HepG2 (cell line): ENCODE data around the gene EIF4G2. TPM values are rescaled to one million over a fixed set of nuclear protein-coding genes. Genes with fewer than 3 reads are reported as not detected.
A peak's percentile ranks its signal among the peaks of the same experiment; 100 is the strongest.

ENCODE experiments used
- ATAC-seq: fragments of 200-7000 bp; cut with Tn5 transposase; 3 replicates; pipeline ENCODE4 v1.9.1; 2020; ENCODE audit warnings: mild to moderate bottlenecking, moderate library complexity
- BruUV-seq: library from RNA; stranded (reverse); fragments of 400-500 nt; replicated peaks from 2 replicates; lab custom pipeline; 2021; lab: Mats Ljungman, UMichigan
- CTCF ChIA-PET: fragments of 300-600 bp; formaldehyde crosslinking; extraction: SDS; loops from one replicate; lab custom pipeline; 2021; ENCODE audit warnings: low total read pairs, inconsistent platforms, low intra/inter-chr PET ratio; lab: Yijun Ruan, JAX
- POLR2A ChIA-PET: fragments of 350-600 bp; sonication (Branson Sonifier 250); formaldehyde crosslinking; loops from one replicate; lab custom pipeline; 2020; ENCODE audit warnings: antibody characterized with exemption, inconsistent platforms; lab: Yijun Ruan, JAX
- DNase-seq: peaks from one replicate; pipeline ENCODE4 v3.0.0-alpha.2; 2015; ENCODE audit warnings: low spot score
- FAIRE-seq: peaks from 3 replicates; lab custom pipeline; 2011; peaks lifted over from hg19 to GRCh38; lab: Jason Lieb, UNC
- H2AFZ ChIP-seq: one replicate; pipeline ENCODE4 v1.6.1; 2011; ENCODE audit warnings: low read length, inconsistent platforms
- H3K27ac ChIP-seq: fragments of 300-600 bp; 3 replicates; pipeline ENCODE4 v1.8.0; 2011; ENCODE audit warnings: mixed run types, mild to moderate bottlenecking, mixed read lengths, low read length, inconsistent platforms; ENCODE audit not compliant: insufficient read depth; ENCODE audit errors: extremely low read length
- H3K27me3 ChIP-seq, 2 experiments: fragments of 200-600 bp in 1 of 2; 2 replicates in 1 of 2; 3 replicates in 1 of 2; pipeline versions ENCODE4 v1.6.0 to v1.8.0; 2011; ENCODE audit warnings: low read length in 2 of 2, mild to moderate bottlenecking in 2 of 2, moderate library complexity in 2 of 2, inconsistent platforms in 1 of 2; ENCODE audit not compliant: insufficient read depth in 2 of 2, control insufficient read depth in 1 of 2
- H3K36me3 ChIP-seq, 2 experiments: fragments of 200-600 bp in 1 of 2; replicated peaks in 1 of 2; 2 replicates in 1 of 2; 3 replicates in 1 of 2; pipeline versions ENCODE4 v1.5.1 to v1.8.0; 2011; ENCODE audit warnings: low read length in 2 of 2, inconsistent platforms in 1 of 2; ENCODE audit not compliant: insufficient read depth in 2 of 2, control insufficient read depth in 1 of 2
- H3K4me1 ChIP-seq: 2 replicates; pipeline ENCODE4 v1.5.1; 2012; ENCODE audit warnings: low read length, inconsistent platforms; ENCODE audit not compliant: insufficient read depth
- H3K4me2 ChIP-seq: 2 replicates; pipeline ENCODE4 v1.6.0; 2011; ENCODE audit warnings: low read depth, low read length, inconsistent platforms
- H3K4me3 ChIP-seq, 3 experiments: fragments of 200-600 bp in 1 of 3; sonication (generic), shearing (Covaris generic) in 1 of 3; replicated peaks in 1 of 3; 2 replicates each; pipeline ENCODE4 v1.5.1; 2011 to 2016; ENCODE audit warnings: low read length in 3 of 3, inconsistent platforms in 2 of 3, low read depth in 2 of 3, mild to moderate bottlenecking in 2 of 3, control low read depth in 1 of 3, mixed read lengths in 1 of 3; ENCODE audit not compliant: insufficient read depth in 1 of 3
- H3K79me2 ChIP-seq: one replicate; pipeline ENCODE4 v1.6.1; 2011; ENCODE audit warnings: low read length, inconsistent platforms; ENCODE audit not compliant: insufficient read depth
- H3K9ac ChIP-seq: 2 replicates; pipeline ENCODE4 v1.6.0; 2011; ENCODE audit warnings: mild to moderate bottlenecking, low read depth, low read length, inconsistent platforms; ENCODE audit not compliant: insufficient read depth
- H3K9me3 ChIP-seq: 2 replicates; pipeline ENCODE4 v1.5.1; 2012; ENCODE audit warnings: mild to moderate bottlenecking, low read length
- H4K20me1 ChIP-seq: 2 replicates; pipeline ENCODE4 v1.6.0; 2011; ENCODE audit warnings: inconsistent platforms, mild to moderate bottlenecking, low read length, moderate library complexity; ENCODE audit not compliant: insufficient read depth
- LCORL ChIP-seq, 2 experiments: fragments of 450-650 bp in 1 of 2; sonication (generic) in 1 of 2; formaldehyde crosslinking in 1 of 2; IDR thresholded peaks; 2 replicates each; pipeline versions ENCODE4 v1.5.0 to v1.6.1; 2017 to 2020; ENCODE audit warnings: antibody characterized with exemption in 1 of 2, missing genetic modification reagents in 1 of 2
- NRL ChIP-seq: sonication (generic); formaldehyde crosslinking; IDR thresholded peaks from 2 replicates; pipeline ENCODE4 v1.5.0; 2020; ENCODE audit warnings: missing genetic modification reagents, mild to moderate bottlenecking, moderate library complexity, borderline replicate concordance
- PAF1 ChIP-seq: IDR thresholded peaks from 2 replicates; pipeline ENCODE4 v1.6.1; 2016; ENCODE audit warnings: missing genetic modification reagents, missing compliant biosample characterization
- RARG ChIP-seq: sonication (generic); formaldehyde crosslinking; IDR thresholded peaks from 2 replicates; pipeline ENCODE4 v1.4.0; 2020; ENCODE audit warnings: low read depth, mild to moderate bottlenecking, missing genetic modification reagents
- RBFOX2 ChIP-seq: fragments of 200-400 bp; formaldehyde crosslinking; IDR thresholded peaks from 2 replicates; pipeline ENCODE4 v1.6.1; 2017; ENCODE audit warnings: low read depth, mild to moderate bottlenecking, low read length
- SCMH1 ChIP-seq: sonication (generic); formaldehyde crosslinking; IDR thresholded peaks from 2 replicates; pipeline ENCODE4 v1.9.0; 2021; ENCODE audit warnings: missing genetic modification reagents, mild to moderate bottlenecking, borderline replicate concordance
- ZNF121 ChIP-seq: sonication (generic); formaldehyde crosslinking; IDR thresholded peaks from 2 replicates; pipeline ENCODE4 v1.5.0; 2020; ENCODE audit warnings: mild to moderate bottlenecking, missing genetic modification reagents
- ZNF138 ChIP-seq: sonication (generic); formaldehyde crosslinking; IDR thresholded peaks from 2 replicates; pipeline ENCODE4 v1.5.0; 2020; ENCODE audit warnings: mild to moderate bottlenecking, low read depth, missing genetic modification reagents
- ZNF431 ChIP-seq: sonication (generic); formaldehyde crosslinking; IDR thresholded peaks from 2 replicates; pipeline ENCODE4 v1.9.0; 2022; ENCODE audit warnings: missing genetic modification reagents, low read depth, mild to moderate bottlenecking, borderline replicate concordance
- WGBS: methylation state at CpG from one replicate; pipeline ENCODE4 v1.1.6; 2017; ENCODE audit warnings: low lambda C conversion rate; 5-methylcytosine and 5-hydroxymethylcytosine counted together
- in situ Hi-C: cut with HindIII; loops from 2 replicates; pipeline ENCODE4 v1.10.0; 2017; ENCODE audit warnings: low pct_unique_long_range_greater_than_20kb; ENCODE audit not compliant: extremely low pct_ligation_motif_present
- intact Hi-C: fragments of 100-400 bp; cut with micrococcal nuclease; formaldehyde crosslinking; loops from one replicate; pipeline ENCODE4 v1.10.0; 2022; ENCODE audit not compliant: unreplicated experiment
- polyA plus RNA-seq, 8 experiments: library from polyadenylated mRNA; depleted of rRNA in 3 of 8; stranded (reverse) in 7 of 8; unstranded in 1 of 8; fragments of >200 nt; fragmentation: Illumina TruSeq in 4 of 8; extraction: Trizol in 4 of 8; gene quantifications; 2 replicates each; pipeline versions ENCODE4 v1.2.1 to v1.2.3, GENCODE V29; 2011 to 2016; ENCODE audit warnings: low read depth in 4 of 8, missing spikeins in 1 of 8, mixed read lengths in 1 of 8; ENCODE audit not compliant: insufficient read depth in 1 of 8
- total RNA-seq, 5 experiments: library from RNA; depleted of rRNA; stranded (reverse); fragments of >200 nt; fragmentation: Illumina TruSeq; extraction: Trizol; gene quantifications; 2 replicates each; pipeline ENCODE4 v1.2.3, GENCODE V29; 2016; ENCODE audit warnings: low read depth in 1 of 5
- TF ChIP-seq, protein P1 (sequence below): sonication (generic); formaldehyde crosslinking; IDR thresholded peaks from 2 replicates; pipeline ENCODE4 v1.5.0; 2020; ENCODE audit warnings: mild to moderate bottlenecking, missing genetic modification reagents
- TF ChIP-seq, protein P2 (sequence below): sonication (generic); formaldehyde crosslinking; IDR thresholded peaks from 2 replicates; pipeline ENCODE4 v1.4.0; 2020; ENCODE audit warnings: missing genetic modification reagents, low read depth, mild to moderate bottlenecking, borderline replicate concordance

Gene EIF4G2
- total and polyA plus RNA-seq, 2 of the 13 experiments (the other 11 are each of a cell fraction or from before 2014, with no cell fraction given): 362 to 546 TPM

DNA sequence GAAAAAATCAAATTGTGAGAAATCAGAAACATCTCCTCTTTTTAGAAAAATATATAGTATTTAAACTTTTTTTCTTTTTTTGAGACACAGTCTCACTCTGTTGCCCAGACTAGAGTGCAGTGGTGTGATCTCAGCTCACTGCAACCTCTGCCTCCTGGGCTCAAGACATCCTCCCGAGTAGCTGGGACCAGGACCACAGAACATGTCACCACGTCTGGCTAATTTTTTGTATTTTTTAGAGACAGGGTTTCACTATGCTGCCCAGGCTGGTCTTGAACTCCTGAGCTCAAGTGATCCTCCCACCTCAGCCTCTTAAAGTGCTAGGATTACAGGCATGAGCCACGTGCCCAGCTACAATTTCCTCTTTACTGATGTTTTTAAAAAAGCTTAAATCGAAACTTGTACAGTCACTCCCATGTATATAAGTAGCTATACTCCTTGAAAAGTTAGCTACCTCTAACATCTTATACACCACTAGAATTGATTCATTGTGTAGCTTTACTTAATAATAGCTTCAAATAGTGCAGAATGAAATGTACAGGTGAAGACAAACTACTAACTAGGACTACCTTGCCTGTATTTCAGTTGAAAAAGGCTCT is 10.3 kb downstream of the EIF4G2 start (continued):
- no peak for TF ChIP-seq ZNF121 (CRISPR knock-in tag)
- TF ChIP-seq ZNF431 (CRISPR knock-in tag): no peak
- TF ChIP-seq, protein P1, sequence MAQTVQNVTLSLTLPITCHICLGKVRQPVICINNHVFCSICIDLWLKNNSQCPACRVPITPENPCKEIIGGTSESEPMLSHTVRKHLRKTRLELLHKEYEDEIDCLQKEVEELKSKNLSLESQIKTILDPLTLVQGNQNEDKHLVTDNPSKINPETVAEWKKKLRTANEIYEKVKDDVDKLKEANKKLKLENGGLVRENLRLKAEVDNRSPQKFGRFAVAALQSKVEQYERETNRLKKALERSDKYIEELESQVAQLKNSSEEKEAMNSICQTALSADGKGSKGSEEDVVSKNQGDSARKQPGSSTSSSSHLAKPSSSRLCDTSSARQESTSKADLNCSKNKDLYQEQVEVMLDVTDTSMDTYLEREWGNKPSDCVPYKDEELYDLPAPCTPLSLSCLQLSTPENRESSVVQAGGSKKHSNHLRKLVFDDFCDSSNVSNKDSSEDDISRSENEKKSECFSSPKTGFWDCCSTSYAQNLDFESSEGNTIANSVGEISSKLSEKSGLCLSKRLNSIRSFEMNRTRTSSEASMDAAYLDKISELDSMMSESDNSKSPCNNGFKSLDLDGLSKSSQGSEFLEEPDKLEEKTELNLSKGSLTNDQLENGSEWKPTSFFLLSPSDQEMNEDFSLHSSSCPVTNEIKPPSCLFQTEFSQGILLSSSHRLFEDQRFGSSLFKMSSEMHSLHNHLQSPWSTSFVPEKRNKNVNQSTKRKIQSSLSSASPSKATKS (CRISPR knock-in tag): no peak
- no peak for TF ChIP-seq LCORL (IDR thresholded peaks at IDR 0.05)
- no peak for TF ChIP-seq LCORL (CRISPR knock-in tag; IDR thresholded peaks at IDR 0.05)
- TF ChIP-seq RARG (CRISPR knock-in tag): no peak
- no peak for TF ChIP-seq SCMH1 (CRISPR knock-in tag)
- TF ChIP-seq, protein P2, sequence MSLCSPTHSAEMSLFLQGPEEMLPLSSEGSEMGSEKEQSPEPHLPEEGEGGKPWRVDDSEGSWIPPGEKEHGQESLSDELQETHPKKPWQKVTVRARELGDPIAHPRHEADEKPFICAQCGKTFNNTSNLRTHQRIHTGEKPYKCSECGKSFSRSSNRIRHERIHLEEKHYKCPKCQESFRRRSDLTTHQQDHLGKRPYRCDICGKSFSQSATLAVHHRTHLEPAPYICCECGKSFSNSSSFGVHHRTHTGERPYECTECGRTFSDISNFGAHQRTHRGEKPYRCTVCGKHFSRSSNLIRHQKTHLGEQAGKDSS (CRISPR knock-in tag): no peak
- TF ChIP-seq PAF1 (CRISPR knock-in tag): no peak
- no peak for TF ChIP-seq ZNF138 (CRISPR knock-in tag)

DNA sequence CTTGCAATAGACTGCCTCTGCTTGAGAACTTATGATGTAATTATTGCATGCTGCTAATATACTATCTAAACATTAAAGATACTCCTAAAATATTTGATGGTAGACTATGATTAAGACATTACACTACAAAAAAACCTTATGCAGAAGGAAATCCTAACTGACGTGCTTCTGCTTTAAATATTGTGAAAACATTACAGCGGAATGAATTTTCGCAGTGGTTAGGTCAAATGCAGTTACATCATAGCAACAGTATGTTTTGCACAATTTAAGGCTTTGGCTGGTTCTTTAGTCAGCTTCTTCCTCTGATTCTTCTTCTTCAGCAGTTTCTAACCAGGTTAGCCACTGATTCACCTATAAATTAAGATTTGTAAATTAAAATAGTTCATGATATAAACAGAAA is 11.2 kb downstream of the EIF4G2 start:
- Histone ChIP-seq H3K4me3 (no peak overlapping the region), H3K79me2 (no peaks in the 10 kb centered on the region), H3K9me3 (no peaks in the 10 kb centered on the region), H3K9ac (no peak overlapping the region), H4K20me1 (peaks cover 14% of the 10 kb centered on the region; the same call in 1 of the 2 replicates), H3K27ac (no peak overlapping the region), H3K36me3 (peaks cover 19 to 62% of the 10 kb centered on the region in 2 experiments), H3K27me3 (no peaks in the 10 kb centered on the region), H3K4me2 (no peak overlapping the region), H2AFZ (no peak overlapping the region), H3K4me1 (peaks cover 5% of the 10 kb centered on the region; the same call in 1 of the 2 replicates)
- no peak for FAIRE-seq
- intact Hi-C loops: no loop called here
- ATAC-seq: no peak
- TF ChIP-seq NRL (CRISPR knock-in tag) (no peak), RBFOX2 (0 out of 2 replicates have a peak, but pooled peaks have one; percentile 31)
- no peak for DNase-seq
- no TSS peak for BruUV-seq
- WGBS: 98% methylated on average over 3 of the region's 3 CpGs
- POLR2A ChIA-PET: interaction anchor here (1.5 to 6.6 kb wide), 2 partner anchors 11 to 61 kb away, joined by 3 to 104 read pairs; partner anchors contain the start of gene EIF4G2
- CTCF ChIA-PET: no interaction called here
- in situ Hi-C loops: no loop called here
